ENCODE measurements around the gene MED28. TPM values are rescaled to one million over a fixed set of nuclear protein-coding genes. Genes with fewer than 3 reads are reported as not detected.

Gene MED28
- total and polyA plus RNA-seq, 10 of the 15 experiments (the other 5 are each of a cell fraction or from before 2014, with no cell fraction given) = 19.9 to 77.4 (median 52.0) TPM

- BruUV-seq (replicated peaks) = no TSS peak
- CTCF ChIA-PET = no interaction called here
- WGBS (ENCODE audit: insufficient coverage, insufficient replicate concordance, low lambda C conversion rate, missing lambda C conversion rate) = 93% methylated on average over 7 of the region's 7 CpGs
- H3K79me2 ChIP-seq (ENCODE audit: control insufficient read depth, insufficient read depth, low read length) = peaks cover 41% of the 10 kb centered on the region
- DNase-seq (ENCODE audit: low read depth, low spot score) (no peak), ATAC-seq (no peak), FAIRE-seq (no peak)
- in situ Hi-C loops (cut with MboI) = no loop called here
- no peaks in the 10 kb centered on the region for H3K9me3 ChIP-seq (replicated peaks; ENCODE audit: control insufficient read depth, insufficient read depth, low read length)
- H3K36me3 ChIP-seq (ENCODE audit: control insufficient read depth in 2 of 2, insufficient read depth in 2 of 2, low read length in 1 of 2) = peaks cover 16 to 27% of the 10 kb centered on the region in 2 experiments
- H3K4me3 ChIP-seq = no peak overlapping the region
- intact Hi-C loops (cut with micrococcal nuclease; ENCODE audit: unreplicated experiment) = no loop called here
- no peak overlapping the region for H2AFZ ChIP-seq (ENCODE audit: control insufficient read depth, low read depth, low read length)
- peaks cover 4% of the 10 kb centered on the region for H3K4me1 ChIP-seq (ENCODE audit: control insufficient read depth, insufficient read depth, low read length)
- H3K27me3 ChIP-seq (replicated peaks in 1 of 2; ENCODE audit: control insufficient read depth in 2 of 2, insufficient read depth in 2 of 2, low read length in 1 of 2) = no peaks in the 10 kb centered on the region
- H3K4me2 ChIP-seq (ENCODE audit: control insufficient read depth, insufficient read depth) = no peak overlapping the region
- no peaks in the 10 kb centered on the region for H4K20me1 ChIP-seq (ENCODE audit: control insufficient read depth, insufficient read depth)
- RAD21 ChIA-PET (ENCODE audit: unreplicated experiment) = interaction anchor here (1.4 kb wide), 1 partner anchor 33 kb away, joined by 3 read pairs; the partner anchor contains the start of gene MED28
- SMC1A ChIA-PET (ENCODE audit: uncharacterized antibody, unreplicated experiment) = no interaction called here
- no peak overlapping the region for H3K9ac ChIP-seq (ENCODE audit: control insufficient read depth, insufficient read depth, low read length)
- H3K27ac ChIP-seq (ENCODE audit: control insufficient read depth, insufficient read depth) = no peak overlapping the region
- POLR2A ChIA-PET = no interaction called here
- TF ChIP-seq RELA (IDR thresholded peaks at IDR 0.05; ENCODE audit: borderline replicate concordance, partially characterized antibody) (no peak), BCL11A (IDR thresholded peaks at IDR 0.05; ENCODE audit: low read depth, low read length) (no peak), ELK1 (IDR thresholded peaks at IDR 0.05; ENCODE audit: low read depth, low read length) (no peak), LARP7 (IDR thresholded peaks at IDR 0.05) (no peak), ZBTB4 (CRISPR knock-in tag; IDR thresholded peaks at IDR 0.05) (no peak), MYB (IDR thresholded peaks at IDR 0.05; ENCODE audit: borderline replicate concordance, low read depth, low read length) (no peak), E4F1 (IDR thresholded peaks at IDR 0.05; ENCODE audit: borderline replicate concordance, partially characterized antibody) (no peak), ZSCAN29 (IDR thresholded peaks at IDR 0.05) (no peak), TCF12 (IDR thresholded peaks at IDR 0.05; ENCODE audit: low read depth, low read length) (no peak), TBL1XR1 (IDR thresholded peaks at IDR 0.05; ENCODE audit: low read depth, low read length) (no peak), ZNF24 (IDR thresholded peaks at IDR 0.05) (no peak), SP1 (IDR thresholded peaks at IDR 0.05; ENCODE audit: low read depth, low read length) (no peak), BHLHE40 (IDR thresholded peaks at IDR 0.05; ENCODE audit: borderline replicate concordance in 1 of 2, low read depth in 2 of 2, low read length in 1 of 2) (no peak), ZNF622 (IDR thresholded peaks at IDR 0.05) (no peak), EP300 (IDR thresholded peaks at IDR 0.05; ENCODE audit: borderline replicate concordance in 1 of 2, control insufficient read depth in 1 of 2, low read depth in 2 of 2, low read length in 2 of 2) (no peak), SMAD1 (IDR thresholded peaks at IDR 0.05; ENCODE audit: low read depth, partially characterized antibody) (no peak), NFYA (IDR thresholded peaks at IDR 0.05; ENCODE audit: borderline replicate concordance, low read depth, low read length) (no peak)
- TF ChIP-seq, protein P1, sequence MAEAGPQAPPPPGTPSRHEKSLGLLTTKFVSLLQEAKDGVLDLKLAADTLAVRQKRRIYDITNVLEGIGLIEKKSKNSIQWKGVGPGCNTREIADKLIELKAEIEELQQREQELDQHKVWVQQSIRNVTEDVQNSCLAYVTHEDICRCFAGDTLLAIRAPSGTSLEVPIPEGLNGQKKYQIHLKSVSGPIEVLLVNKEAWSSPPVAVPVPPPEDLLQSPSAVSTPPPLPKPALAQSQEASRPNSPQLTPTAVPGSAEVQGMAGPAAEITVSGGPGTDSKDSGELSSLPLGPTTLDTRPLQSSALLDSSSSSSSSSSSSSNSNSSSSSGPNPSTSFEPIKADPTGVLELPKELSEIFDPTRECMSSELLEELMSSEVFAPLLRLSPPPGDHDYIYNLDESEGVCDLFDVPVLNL (IDR thresholded peaks at IDR 0.05; ENCODE audit: low read depth, low read length) = no peak
Observed at GRCh38 chr4:17580969-17581368, 33.5 kb upstream of the MED28 start.

Data from GM12878 (cell line).